Parathyroid adenoma (tissue), 2 donors: ENCODE measurements around the gene MEI4.

Source experiments
- H2AFZ ChIP-seq: fragments of 300-600 bp; sonication (generic); one replicate; pipeline ENCODE4 v1.7.0; 2017; ENCODE audit warnings: antibody characterized with exemption, mild to moderate bottlenecking
- H3K27ac ChIP-seq: fragments of 300-600 bp; sonication (generic); one replicate; pipeline ENCODE4 v1.7.0; 2017
- H3K27me3 ChIP-seq: fragments of 300-600 bp; sonication (generic); one replicate; pipeline ENCODE4 v1.7.0; 2017; ENCODE audit warnings: low read length; ENCODE audit not compliant: control insufficient read depth, insufficient read depth
- H3K36me3 ChIP-seq: fragments of 300-600 bp; sonication (generic); one replicate; pipeline ENCODE4 v1.7.0; 2017; ENCODE audit warnings: low read length; ENCODE audit not compliant: control insufficient read depth, insufficient read depth
- H3K4me1 ChIP-seq: fragments of 300-600 bp; sonication (generic); one replicate; pipeline ENCODE4 v1.7.0; 2017; ENCODE audit warnings: control low read depth
- H3K4me2 ChIP-seq: fragments of 300-600 bp; sonication (generic); one replicate; pipeline ENCODE4 v1.7.0; 2017; ENCODE audit warnings: low read length
- H3K4me3 ChIP-seq: fragments of 300-600 bp; sonication (generic); one replicate; pipeline ENCODE4 v1.7.0; 2017; ENCODE audit warnings: low read depth, low read length
- H3K79me2 ChIP-seq: fragments of 300-600 bp; sonication (generic); one replicate; pipeline ENCODE4 v1.7.0; 2017; ENCODE audit warnings: control low read depth
- H3K9ac ChIP-seq: fragments of 300-600 bp; sonication (generic); one replicate; pipeline ENCODE4 v1.7.0; 2017; ENCODE audit warnings: mild to moderate bottlenecking
- H3K9me3 ChIP-seq: fragments of 300-600 bp; sonication (generic); one replicate; pipeline ENCODE4 v1.7.0; 2017; ENCODE audit warnings: low read length; ENCODE audit not compliant: control insufficient read depth
- CTCF ChIP-seq: fragments of 300-600 bp; sonication (generic); IDR thresholded peaks from one replicate; pipeline ENCODE4 v1.7.0; 2017; ENCODE audit warnings: antibody characterized with exemption, mild to moderate bottlenecking
- donor health status: primary hyperparathyroidism.

MEI4 gene

GRCh38 chr6:77883851-77884250, 231.0 kb downstream of the MEI4 start:
- H3K79me2 ChIP-seq = no peaks in the 10 kb centered on the region
- H3K27ac ChIP-seq = no peak overlapping the region
- no peak overlapping the region for H2AFZ ChIP-seq
- no peak overlapping the region for H3K9ac ChIP-seq
- no peaks in the 10 kb centered on the region for H3K36me3 ChIP-seq
- H3K4me2 ChIP-seq = no peak overlapping the region
- H3K4me1 ChIP-seq = no peaks in the 10 kb centered on the region
- no peak for TF ChIP-seq CTCF
- H3K4me3 ChIP-seq = no peak overlapping the region
- no peaks in the 10 kb centered on the region for H3K9me3 ChIP-seq
- H3K27me3 ChIP-seq = no peaks in the 10 kb centered on the region

GRCh38 chr6:77893391-77893790, 240.6 kb downstream of the MEI4 start:
- no peak overlapping the region for H3K4me2 ChIP-seq
- no peaks in the 10 kb centered on the region for H3K27me3 ChIP-seq
- H3K4me3 ChIP-seq = no peak overlapping the region
- no peaks in the 10 kb centered on the region for H3K9me3 ChIP-seq
- no peaks in the 10 kb centered on the region for H3K4me1 ChIP-seq
- no peak overlapping the region for H3K9ac ChIP-seq
- H3K27ac ChIP-seq = no peak overlapping the region
- H3K36me3 ChIP-seq = no peaks in the 10 kb centered on the region
- TF ChIP-seq CTCF = no peak
- H3K79me2 ChIP-seq = no peaks in the 10 kb centered on the region
- no peak overlapping the region for H2AFZ ChIP-seq

GRCh38 chr6:77906070-77906469, 253.2 kb downstream of the MEI4 start:
- Histone ChIP-seq H3K27ac (no peak overlapping the region), H3K36me3 (no peaks in the 10 kb centered on the region), H3K4me2 (no peak overlapping the region), H3K4me1 (no peaks in the 10 kb centered on the region), H3K79me2 (no peaks in the 10 kb centered on the region), H3K27me3 (no peaks in the 10 kb centered on the region), H3K9ac (no peak overlapping the region), H2AFZ (no peak overlapping the region), H3K9me3 (no peaks in the 10 kb centered on the region), H3K4me3 (no peak overlapping the region)
- no peak for TF ChIP-seq CTCF

GRCh38 chr6:77910826-77911225, 258.0 kb downstream of the MEI4 start:
- no peak overlapping the region for H3K9ac ChIP-seq
- H3K4me1 ChIP-seq = no peaks in the 10 kb centered on the region
- no peaks in the 10 kb centered on the region for H3K9me3 ChIP-seq
- H3K4me3 ChIP-seq = no peak overlapping the region
- H3K36me3 ChIP-seq = no peaks in the 10 kb centered on the region
- H3K4me2 ChIP-seq = no peak overlapping the region
- no peak overlapping the region for H2AFZ ChIP-seq
- H3K27me3 ChIP-seq = no peaks in the 10 kb centered on the region
- no peaks in the 10 kb centered on the region for H3K79me2 ChIP-seq
- TF ChIP-seq CTCF = no peak
- H3K27ac ChIP-seq = no peak overlapping the region

GRCh38 chr6:77926198-77926751, 273.4 kb downstream of the MEI4 start:
- H3K79me2 ChIP-seq = no peaks in the 10 kb centered on the region
- no peak overlapping the region for H3K4me3 ChIP-seq
- TF ChIP-seq CTCF = no peak
- no peak overlapping the region for H3K9ac ChIP-seq
- no peaks in the 10 kb centered on the region for H3K9me3 ChIP-seq
- H3K4me1 ChIP-seq = no peaks in the 10 kb centered on the region
- H3K4me2 ChIP-seq = no peak overlapping the region
- H3K27me3 ChIP-seq = no peaks in the 10 kb centered on the region
- H3K27ac ChIP-seq = no peak overlapping the region
- H2AFZ ChIP-seq = no peak overlapping the region
- no peaks in the 10 kb centered on the region for H3K36me3 ChIP-seq
